Stimulated activated CD4-positive, alpha-beta T cell treated with anti-CD3 and anti-CD28 coated beads, Interleukin-2, amount 100 ng/mL, for 48 hours (primary cell): ENCODE data around the gene CSRP1.
"Not testable (repeated sequence)": the region's sequence is repeated elsewhere in the genome, so short reads cannot be mapped to it uniquely, and the experiment has no call there.

Experiments
- DNase-seq, 2 donors: peaks; one replicate each; pipeline ENCODE4 v3.0.0-alpha.2; 2020

CSRP1 gene

DNA sequence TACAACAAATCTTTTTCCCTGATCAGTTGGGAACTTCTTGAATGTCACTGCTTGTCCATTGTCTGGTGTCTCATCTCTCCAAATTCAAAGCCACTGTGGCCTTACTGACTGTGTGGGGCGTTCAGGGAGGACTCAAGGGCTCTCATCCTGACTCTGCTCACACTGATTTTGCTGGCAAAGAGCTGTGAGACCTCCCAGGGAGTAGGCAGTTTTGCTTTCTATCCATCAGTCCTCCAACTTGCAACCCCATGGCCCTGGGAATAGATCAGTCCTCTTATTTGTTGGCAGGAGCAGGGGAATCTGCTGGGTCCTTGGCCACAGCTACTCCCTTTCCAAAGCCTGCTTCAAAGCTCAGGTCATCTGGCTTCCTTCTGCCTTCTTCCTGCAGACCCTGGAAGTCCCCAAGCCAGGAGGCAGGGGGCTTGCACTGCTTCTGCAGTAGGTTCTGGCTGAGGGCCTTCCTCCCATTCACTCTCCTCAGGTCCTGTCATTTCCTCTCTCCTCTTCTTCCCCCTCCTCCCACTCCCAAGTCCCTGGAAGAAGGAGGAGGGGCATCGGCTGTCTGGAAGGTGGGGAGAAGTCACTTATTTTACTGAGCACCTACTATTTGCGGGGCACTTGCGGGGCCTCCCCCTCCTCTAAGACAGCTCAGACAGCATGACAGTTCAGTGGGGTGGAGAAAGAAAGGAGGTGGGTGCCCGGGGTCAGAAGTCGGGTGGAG is 31.1 kb upstream of the CSRP1 start:
- no peak for DNase-seq

DNA sequence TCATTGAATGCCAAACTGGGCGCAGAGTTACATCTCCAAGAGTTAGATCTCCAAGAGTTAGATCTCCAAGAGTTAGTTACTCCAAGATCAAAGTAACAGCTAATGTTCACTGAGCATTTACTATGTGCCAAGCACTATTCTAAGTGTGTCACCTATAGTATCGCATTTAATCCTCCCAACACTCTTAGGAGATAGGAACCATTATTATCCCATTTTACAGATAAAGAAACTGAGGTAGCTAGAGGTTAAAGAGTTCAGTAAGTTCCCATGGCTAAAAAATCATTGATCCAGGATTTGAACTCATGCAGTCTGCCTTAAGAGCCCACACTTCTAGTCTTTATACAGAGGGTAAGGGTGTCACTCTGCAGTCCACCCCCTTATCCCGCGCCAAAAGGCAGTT is 30.5 kb upstream of the CSRP1 start:
- DNase-seq = no peak

DNA sequence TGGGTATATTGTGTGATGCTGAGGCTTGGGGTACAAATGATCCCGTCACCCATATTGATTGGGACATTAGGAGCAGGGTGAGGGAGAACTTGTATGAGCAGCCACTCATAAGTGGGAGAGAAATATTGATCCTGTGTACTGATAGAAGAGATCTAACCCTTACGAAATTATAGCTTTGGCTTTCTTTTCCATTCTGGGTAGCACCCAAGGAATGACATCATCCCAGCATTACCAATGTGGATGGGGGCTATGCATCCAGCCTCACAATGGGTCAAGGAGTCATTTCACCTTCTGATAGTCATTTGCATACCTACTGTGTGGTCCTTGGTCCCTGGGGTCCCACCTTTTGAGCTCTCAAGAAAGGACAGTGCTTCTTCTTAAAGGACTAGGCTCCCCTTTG is 30.1 kb upstream of the CSRP1 start:
- DNase-seq = no peak

DNA sequence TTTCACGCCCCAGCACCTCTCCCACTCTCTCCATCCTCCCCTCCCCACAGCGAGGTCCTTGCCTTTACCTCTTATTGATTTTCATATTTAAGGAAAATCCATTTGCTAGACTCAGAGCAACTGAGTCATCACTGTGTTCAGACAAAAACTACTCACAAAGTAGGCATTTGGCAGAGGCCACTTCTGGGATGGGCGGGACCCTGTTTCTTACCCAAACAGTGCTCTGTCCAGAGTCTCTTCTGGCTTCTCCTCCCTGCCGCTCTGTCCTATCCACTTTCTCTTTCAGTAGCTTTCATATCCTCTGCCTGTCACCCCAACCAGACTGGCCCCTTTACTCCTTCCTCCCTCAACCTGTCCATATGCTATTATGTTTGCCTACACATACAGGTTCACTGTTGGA is 29.6 kb upstream of the CSRP1 start:
- no peak for DNase-seq

GRCh38 chr1:201535919-201536245 is 29.0 kb upstream of the CSRP1 start:
- DNase-seq = no peak

DNA sequence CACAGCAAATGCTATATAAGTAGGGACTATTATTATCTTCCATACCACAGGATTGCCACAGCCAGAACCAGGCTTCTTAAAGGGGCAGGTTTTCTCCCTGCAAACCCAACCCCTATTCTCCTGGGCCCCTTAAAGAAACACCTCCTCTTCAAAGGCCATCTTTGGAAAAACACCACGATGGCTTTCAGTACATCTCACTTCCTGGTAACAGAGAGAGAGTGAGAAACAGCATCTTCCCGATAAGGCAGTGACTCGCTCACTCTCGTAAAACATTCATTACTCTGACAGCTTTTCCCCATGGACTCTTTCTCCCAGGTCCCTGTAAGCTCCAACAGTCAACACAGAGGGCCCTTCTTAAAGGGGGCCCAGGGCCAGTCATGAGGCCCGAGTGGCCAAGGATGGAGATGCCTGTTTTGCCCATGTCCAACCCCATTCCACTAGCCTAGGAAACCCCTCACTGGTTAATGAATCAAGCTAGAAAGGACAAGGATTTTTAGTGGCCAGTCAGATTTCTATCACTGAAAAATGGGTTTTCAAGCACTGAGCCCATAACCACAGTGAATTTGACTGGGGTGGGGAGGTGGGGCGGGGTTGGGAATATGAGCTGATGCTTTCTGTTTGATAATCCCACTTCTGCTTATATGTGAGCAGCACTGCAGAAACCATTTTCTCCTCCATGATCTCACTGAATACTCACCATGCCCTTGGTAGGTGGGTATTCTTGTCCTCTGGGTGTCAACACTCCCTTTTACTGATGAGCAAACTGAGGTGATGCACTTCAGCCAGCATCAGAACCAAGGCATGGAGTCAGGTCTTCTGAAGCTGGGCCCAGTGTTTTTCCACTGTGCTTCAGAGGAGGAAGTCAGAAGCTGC is 28.4 kb upstream of the CSRP1 start:
- no peak for DNase-seq

DNA sequence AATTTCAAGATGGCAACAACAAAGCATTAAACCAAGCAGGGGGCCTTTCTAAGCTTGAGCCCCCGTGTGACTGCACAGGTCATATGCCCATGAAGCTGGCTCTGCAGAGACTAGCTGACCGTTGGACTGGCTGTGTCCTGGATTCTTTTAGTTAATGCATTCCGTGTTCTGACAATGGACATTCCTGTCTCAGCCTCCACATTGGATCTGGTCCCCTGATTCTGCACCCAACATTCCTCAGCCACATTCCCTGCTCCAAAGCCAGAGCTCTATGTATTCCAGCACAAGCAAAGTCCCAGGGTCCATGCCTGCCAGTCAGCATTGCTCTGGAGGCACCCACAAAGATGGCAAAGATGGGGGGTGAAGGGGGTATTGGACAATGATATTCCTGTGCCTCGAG is 26.9 kb upstream of the CSRP1 start:
- DNase-seq = no peak

DNA sequence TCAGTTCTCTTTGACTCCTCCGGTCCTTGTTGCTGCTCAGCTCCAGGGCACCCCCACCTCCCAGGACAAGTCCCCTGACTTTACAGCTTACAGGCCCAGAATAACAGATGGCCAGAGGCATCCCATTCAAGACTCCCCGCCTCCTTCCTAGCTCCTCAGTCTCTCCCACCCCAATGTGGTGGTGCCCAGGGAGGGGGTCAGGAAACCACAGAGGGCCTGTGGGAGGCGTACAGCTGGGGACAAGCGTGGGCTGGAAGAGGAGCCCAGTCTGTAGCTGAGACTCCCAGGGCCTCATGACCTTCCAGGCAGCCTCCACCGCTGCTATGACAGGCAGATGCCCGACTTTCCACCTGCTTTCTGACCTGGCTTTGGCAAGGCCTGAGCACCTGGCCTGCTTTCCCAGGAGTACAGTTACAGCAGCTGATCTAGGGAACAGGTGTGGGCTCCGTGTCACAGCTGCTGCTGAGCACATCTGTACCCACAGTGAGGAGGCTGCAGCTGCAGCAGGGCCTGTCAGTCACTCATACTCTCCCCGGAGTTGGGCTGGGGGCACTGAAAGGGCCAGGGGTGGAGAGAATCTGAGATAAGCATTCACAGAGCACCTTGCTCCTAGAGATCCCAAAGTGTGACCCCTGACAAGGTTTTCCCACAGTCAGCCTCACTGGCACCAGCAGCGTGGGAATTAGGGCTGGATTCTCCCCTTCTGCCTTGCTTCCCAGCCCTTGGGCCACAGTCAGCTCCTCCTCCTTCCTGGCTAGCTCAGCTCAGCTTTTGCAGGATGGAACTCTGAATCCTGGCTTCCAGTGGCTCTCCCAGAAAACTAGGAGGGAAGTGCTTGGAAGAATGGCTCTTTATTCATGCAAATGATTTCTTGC is 24.9 kb upstream of the CSRP1 start:
- DNase-seq = no peak

GRCh38 chr1:201530741-201531531 is 24.0 kb upstream of the CSRP1 start:
- peak; percentile 53 to 54 for DNase-seq

DNA sequence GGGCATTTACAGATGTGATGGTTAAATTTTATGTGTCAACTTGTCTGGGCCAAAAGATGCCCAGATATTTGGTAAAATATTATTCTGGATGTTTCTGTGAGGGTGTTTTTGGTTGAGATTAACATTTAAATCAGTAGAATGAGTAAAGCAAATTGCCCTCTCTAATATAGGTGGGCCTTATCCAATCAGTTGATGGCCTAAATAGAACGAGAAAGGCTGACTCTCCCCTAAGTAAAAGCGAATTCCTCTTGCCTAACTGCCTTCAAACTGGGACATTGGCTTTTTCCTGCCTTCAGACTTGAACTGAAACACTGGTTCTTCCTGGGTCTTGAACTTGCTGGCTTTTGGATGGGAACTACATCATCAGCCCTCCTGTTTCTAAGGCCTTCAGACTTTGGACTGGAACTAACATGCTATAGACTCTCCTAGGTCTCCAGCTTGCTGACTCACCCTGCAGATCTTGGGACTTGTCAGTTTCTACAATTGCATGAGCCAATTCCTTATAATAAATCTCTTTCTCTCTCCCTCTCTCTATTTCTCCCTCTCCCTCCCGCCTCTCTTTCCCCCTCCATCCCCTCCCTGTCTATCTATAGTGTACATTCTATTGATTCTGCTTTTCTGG is 21.8 kb upstream of the CSRP1 start:
- no peak for DNase-seq

- DNase-seq = no peak
These were observed 21.0 kb upstream of the CSRP1 start for GRCh38 chr1:201527879-201528278.

- no peak for DNase-seq
These were observed 18.4 kb upstream of the CSRP1 start for GRCh38 chr1:201525193-201525778.

DNA sequence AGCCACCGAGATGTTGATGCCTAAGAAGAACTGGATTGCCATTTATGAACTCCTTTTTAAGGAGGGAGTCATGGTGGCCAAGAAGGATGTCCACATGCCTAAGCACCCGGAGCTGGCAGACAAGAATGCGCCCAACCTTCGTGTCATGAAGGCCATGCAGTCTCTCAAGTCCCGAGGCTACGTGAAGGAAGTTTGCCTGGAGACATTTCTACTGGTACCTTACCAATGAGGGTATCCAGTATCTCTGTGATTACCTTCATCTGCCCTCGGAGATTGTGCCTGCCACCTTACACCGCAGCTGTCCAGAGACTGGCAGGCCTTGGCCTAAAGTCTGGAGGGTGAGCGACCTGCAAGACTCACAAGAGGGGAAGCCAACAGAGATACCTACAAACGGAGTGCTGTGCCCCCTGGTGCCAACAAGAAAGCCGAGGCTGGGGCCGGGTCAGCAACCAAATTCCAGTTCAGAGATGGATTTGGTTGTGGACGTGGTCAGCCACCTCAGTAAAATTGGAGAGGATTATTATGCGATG is 13.2 kb upstream of the CSRP1 start:
- not testable (repeated sequence) for DNase-seq

- DNase-seq = no peak
These were observed 11.1 kb upstream of the CSRP1 start for GRCh38 chr1:201518071-201518470.

DNA sequence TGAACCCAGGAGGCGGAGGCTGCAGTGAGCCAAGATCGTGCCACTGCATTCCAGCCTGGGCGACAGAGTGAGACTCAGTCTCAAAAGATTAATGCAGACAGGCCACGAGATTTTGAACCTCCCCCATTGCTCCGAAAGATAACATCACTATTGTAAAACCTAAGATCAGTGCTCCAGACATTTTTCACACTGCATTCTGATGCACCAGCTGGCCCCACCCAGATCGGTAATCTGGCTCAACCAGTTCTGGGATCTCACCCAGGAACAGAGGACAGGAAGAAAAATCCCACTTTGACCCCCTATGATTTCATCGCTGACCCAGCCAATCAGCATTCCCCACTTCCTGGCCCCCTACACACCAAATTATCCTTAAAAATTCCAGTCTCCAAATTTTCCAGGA is 10.7 kb upstream of the CSRP1 start:
- no peak for DNase-seq

GRCh38 chr1:201516511-201517127 is 9.7 kb upstream of the CSRP1 start:
- DNase-seq = no peak

GRCh38 chr1:201515895-201516294 is 9.0 kb upstream of the CSRP1 start:
- no peak for DNase-seq

- DNase-seq = no peak
These were observed 8.3 kb upstream of the CSRP1 start for GRCh38 chr1:201515062-201515750.

DNA sequence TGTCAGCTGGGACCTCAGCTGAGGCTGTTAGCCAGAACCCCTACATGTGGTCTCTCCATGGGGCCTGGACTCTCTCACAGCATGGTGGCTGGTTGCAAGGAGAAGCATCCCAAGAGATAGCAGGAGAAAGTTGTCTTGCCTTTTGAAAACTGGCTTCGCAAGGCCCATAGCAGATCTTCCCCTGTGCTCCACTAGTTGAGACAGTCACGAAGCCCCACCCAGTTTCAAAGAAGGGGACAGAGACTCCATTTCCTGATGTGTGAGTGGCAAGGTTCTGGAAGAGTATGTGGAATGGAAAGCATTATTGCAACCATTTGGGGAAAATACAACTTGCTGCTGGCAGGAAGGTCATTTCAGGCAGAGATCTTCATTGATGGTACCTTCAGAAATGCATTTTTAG is 7.5 kb upstream of the CSRP1 start:
- no peak for DNase-seq

DNA sequence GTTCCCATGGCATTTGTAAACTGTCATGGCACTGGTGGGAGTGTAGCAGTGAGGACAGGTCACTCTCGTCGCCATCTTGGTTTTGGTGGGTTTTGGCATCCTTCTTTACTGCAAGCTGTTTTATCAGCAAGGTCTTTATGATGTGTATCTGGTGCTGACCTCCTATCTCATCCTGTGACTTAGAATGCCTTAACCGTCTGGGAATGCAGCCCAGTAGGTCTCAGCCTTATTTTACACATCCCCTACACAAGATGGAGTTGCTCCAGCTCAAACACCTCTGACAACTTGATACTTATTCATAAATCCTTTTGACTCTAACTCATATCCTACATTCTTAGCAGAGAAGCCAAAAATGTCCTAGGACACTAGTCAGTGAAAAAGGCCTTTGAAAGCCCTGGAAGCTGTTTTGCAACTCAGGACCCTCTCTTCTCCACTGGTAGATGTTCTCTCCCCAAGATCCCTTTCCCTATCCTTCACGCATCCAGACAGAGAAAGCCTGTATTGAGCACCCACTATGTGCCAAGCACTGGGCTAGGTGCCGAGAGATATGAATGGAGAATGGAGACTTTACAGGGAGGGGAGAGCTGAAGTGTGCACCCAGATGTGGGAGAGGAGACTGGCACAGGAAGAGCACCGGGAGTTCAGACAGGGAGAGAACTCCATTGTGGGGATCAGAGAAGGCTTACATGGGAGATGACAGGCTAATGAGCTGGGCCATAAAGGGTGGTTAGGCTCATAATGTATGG is 6.7 kb upstream of the CSRP1 start:
- DNase-seq = no peak
